ENCODE measurements around the gene DLEC1. TPM values are rescaled to one million over a fixed set of nuclear protein-coding genes. Genes with fewer than 3 reads are reported as not detected.
A peak's percentile ranks its signal among the peaks of the same experiment; 100 is the strongest.

DLEC1 gene
- polyA plus RNA-seq, 1 donor from 2014 or later: 0.25 TPM

DNA sequence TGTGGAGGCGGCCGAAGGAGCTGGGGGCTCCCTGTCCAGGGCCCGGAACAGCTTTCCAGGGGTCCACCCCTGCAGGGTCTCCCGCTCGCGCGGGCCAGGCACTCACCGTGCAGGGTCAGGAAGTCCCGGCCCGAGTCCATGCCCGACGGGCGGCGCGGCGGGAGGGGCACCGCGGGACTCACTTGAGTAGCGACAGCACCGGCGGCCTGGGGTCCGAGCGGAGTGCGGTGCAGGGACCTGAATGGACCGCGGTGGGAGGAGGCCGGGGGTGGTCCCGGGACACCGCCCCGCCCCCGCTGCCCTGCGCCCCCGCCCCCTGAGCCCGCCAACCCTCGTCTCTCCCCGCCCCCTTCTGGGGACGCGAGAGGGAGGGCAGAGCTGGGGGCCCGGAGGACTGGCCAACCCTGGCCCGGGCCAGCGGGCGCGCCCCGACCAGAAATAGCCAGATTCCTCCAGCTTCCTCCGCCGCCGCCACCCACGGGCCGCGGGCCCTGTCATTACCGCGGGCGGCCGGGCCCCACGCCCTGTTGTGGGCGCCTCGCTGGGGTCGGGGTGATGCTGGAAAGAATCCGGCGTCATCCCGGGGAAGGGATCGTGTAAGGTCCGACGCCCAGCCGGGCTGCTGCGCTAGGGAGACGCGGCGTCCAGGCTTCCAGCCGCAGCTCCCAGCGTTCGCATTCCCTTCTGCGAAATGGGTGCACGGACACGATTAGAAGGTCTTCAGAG is 9.4 kb upstream of the DLEC1 start, which contains the start of gene PLCD1:
PLCD1 (minus strand) TSS at position 243 of the 726 bp plus-strand sequence; CDS start at position 140, 103 bp downstream.
- Histone ChIP-seq H2AFZ (ENCODE audit: low read depth, low read length) (no peak within 1 kb of the TSS), H3K4me2 (ENCODE audit: low read length) (no peak within 1 kb of the TSS), H3K27me3 (ENCODE audit: insufficient read depth, low read depth, low read length) (peaks cover 24% of the 10 kb centered on the region), H3K4me3 (ENCODE audit: low read length) (peak within 1 kb of the TSS; percentile 61), H3K27ac (ENCODE audit: low read length) (no peak within 1 kb of the TSS), H4K20me1 (ENCODE audit: insufficient read depth) (no peaks in the 10 kb centered on the region), H3K9me2 (ENCODE audit: insufficient read depth, low read length) (no peaks in the 10 kb centered on the region), H3K79me2 (replicated peaks; ENCODE audit: insufficient read depth, low read length) (no peaks in the 10 kb centered on the region), H3K9ac (ENCODE audit: low read length) (peak within 1 kb of the TSS; percentile 29), H3K9me3 (ENCODE audit: low read length) (no peaks in the 10 kb centered on the region), H3K36me3 (ENCODE audit: insufficient read depth, low read length) (no peaks in the 10 kb centered on the region), H3F3A (ENCODE audit: insufficient read depth, low read length, poor library complexity, severe bottlenecking) (no peaks in the 10 kb centered on the region)
- no peak for TF ChIP-seq MXI1 (conservative IDR thresholded peaks at IDR 0.05; ENCODE audit: poor library complexity, severe bottlenecking)
- TF ChIP-seq, protein P1, sequence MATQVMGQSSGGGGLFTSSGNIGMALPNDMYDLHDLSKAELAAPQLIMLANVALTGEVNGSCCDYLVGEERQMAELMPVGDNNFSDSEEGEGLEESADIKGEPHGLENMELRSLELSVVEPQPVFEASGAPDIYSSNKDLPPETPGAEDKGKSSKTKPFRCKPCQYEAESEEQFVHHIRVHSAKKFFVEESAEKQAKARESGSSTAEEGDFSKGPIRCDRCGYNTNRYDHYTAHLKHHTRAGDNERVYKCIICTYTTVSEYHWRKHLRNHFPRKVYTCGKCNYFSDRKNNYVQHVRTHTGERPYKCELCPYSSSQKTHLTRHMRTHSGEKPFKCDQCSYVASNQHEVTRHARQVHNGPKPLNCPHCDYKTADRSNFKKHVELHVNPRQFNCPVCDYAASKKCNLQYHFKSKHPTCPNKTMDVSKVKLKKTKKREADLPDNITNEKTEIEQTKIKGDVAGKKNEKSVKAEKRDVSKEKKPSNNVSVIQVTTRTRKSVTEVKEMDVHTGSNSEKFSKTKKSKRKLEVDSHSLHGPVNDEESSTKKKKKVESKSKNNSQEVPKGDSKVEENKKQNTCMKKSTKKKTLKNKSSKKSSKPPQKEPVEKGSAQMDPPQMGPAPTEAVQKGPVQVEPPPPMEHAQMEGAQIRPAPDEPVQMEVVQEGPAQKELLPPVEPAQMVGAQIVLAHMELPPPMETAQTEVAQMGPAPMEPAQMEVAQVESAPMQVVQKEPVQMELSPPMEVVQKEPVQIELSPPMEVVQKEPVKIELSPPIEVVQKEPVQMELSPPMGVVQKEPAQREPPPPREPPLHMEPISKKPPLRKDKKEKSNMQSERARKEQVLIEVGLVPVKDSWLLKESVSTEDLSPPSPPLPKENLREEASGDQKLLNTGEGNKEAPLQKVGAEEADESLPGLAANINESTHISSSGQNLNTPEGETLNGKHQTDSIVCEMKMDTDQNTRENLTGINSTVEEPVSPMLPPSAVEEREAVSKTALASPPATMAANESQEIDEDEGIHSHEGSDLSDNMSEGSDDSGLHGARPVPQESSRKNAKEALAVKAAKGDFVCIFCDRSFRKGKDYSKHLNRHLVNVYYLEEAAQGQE (IDR thresholded peaks at IDR 0.05; ENCODE audit: borderline replicate concordance): no peak
- no peak for TF ChIP-seq EZH2 (IDR thresholded peaks at IDR 0.05; ENCODE audit: borderline replicate concordance, insufficient read depth, low read length, poor library complexity, severe bottlenecking)
- TF ChIP-seq, protein P2, sequence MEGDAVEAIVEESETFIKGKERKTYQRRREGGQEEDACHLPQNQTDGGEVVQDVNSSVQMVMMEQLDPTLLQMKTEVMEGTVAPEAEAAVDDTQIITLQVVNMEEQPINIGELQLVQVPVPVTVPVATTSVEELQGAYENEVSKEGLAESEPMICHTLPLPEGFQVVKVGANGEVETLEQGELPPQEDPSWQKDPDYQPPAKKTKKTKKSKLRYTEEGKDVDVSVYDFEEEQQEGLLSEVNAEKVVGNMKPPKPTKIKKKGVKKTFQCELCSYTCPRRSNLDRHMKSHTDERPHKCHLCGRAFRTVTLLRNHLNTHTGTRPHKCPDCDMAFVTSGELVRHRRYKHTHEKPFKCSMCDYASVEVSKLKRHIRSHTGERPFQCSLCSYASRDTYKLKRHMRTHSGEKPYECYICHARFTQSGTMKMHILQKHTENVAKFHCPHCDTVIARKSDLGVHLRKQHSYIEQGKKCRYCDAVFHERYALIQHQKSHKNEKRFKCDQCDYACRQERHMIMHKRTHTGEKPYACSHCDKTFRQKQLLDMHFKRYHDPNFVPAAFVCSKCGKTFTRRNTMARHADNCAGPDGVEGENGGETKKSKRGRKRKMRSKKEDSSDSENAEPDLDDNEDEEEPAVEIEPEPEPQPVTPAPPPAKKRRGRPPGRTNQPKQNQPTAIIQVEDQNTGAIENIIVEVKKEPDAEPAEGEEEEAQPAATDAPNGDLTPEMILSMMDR (IDR thresholded peaks at IDR 0.05; ENCODE audit: poor library complexity, severe bottlenecking): no peak
- TF ChIP-seq EP300 (conservative IDR thresholded peaks at IDR 0.05; ENCODE audit: poor library complexity, severe bottlenecking): no peak
- no peak for TF ChIP-seq TAF1 (IDR thresholded peaks at IDR 0.05; ENCODE audit: low read depth)
- no peak for TF ChIP-seq RAD21 (conservative IDR thresholded peaks at IDR 0.05)
- TF ChIP-seq SMC3 (conservative IDR thresholded peaks at IDR 0.05; ENCODE audit: poor library complexity): no peak
- TF ChIP-seq POLR2AphosphoS5 (IDR thresholded peaks at IDR 0.05): no peak

DNA sequence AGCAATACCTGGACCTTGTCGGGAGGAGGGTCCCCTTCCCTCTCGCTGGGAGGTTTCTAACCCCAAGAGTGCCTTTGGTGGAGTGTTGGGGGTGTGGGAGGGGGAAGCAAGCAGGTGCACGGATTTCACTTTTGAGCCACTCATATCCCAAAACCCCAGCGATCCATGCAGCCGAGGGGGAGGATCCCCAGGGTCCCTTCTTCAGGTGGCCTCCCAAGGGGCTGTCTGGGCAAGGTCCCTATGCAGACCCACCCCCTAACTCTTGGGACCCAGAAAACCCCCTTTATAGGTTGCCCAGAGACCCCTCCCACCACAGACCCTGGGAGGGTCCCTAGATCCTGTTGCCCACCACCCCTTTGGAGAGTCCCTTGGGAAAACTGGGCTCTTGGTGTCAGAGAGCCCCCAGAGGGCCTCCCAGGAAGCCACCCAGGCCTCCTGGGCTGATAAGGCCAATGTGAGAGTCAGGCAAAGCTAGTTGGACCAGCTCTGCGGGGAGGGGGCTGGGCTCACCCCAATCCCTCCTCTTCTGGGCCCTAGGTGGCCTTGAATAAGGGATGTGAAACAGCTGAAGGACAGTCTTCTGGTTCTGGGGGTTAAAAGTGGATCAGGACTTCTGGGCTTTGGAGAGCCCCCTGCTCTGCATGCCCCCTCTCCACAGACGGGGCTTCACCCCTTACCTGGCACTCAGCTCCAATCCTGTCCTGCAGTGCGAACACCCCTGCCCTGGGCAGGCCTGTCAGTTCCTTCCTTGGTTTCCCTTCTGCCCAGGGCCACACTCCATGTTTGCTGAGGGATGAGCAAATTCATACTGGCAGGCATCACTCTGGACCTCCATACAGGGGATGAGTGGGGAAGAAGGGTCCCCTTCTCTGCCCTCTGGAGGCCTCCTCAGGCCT is 8.6 kb upstream of the DLEC1 start:
- H4K20me1 ChIP-seq (ENCODE audit: insufficient read depth): no peaks in the 10 kb centered on the region
- H3K9me2 ChIP-seq (ENCODE audit: insufficient read depth, low read length): no peaks in the 10 kb centered on the region
- no peak overlapping the region for H2AFZ ChIP-seq (ENCODE audit: low read depth, low read length)
- H3K79me2 ChIP-seq (replicated peaks; ENCODE audit: insufficient read depth, low read length): no peaks in the 10 kb centered on the region
- H3F3A ChIP-seq (ENCODE audit: insufficient read depth, low read length, poor library complexity, severe bottlenecking): no peaks in the 10 kb centered on the region
- peak overlapping the region; percentile 61 for H3K4me3 ChIP-seq (ENCODE audit: low read length)
- H3K4me2 ChIP-seq (ENCODE audit: low read length): no peak overlapping the region
- H3K27ac ChIP-seq (ENCODE audit: low read length): no peak overlapping the region
- H3K36me3 ChIP-seq (ENCODE audit: insufficient read depth, low read length): no peaks in the 10 kb centered on the region
- H3K9me3 ChIP-seq (ENCODE audit: low read length): no peaks in the 10 kb centered on the region
- H3K27me3 ChIP-seq (ENCODE audit: insufficient read depth, low read depth, low read length): peaks cover 24% of the 10 kb centered on the region
- TF ChIP-seq TAF1 (IDR thresholded peaks at IDR 0.05; ENCODE audit: low read depth): no peak
- no peak for TF ChIP-seq RAD21 (conservative IDR thresholded peaks at IDR 0.05)
- no peak for TF ChIP-seq POLR2AphosphoS5 (IDR thresholded peaks at IDR 0.05)
- TF ChIP-seq, protein P2 (IDR thresholded peaks at IDR 0.05; ENCODE audit: poor library complexity, severe bottlenecking): no peak
- TF ChIP-seq EP300 (conservative IDR thresholded peaks at IDR 0.05; ENCODE audit: poor library complexity, severe bottlenecking): no peak
- TF ChIP-seq MXI1 (conservative IDR thresholded peaks at IDR 0.05; ENCODE audit: poor library complexity, severe bottlenecking): no peak
- TF ChIP-seq SMC3 (conservative IDR thresholded peaks at IDR 0.05; ENCODE audit: poor library complexity): no peak
- TF ChIP-seq EZH2 (IDR thresholded peaks at IDR 0.05; ENCODE audit: borderline replicate concordance, insufficient read depth, low read length, poor library complexity, severe bottlenecking): no peak
- TF ChIP-seq, protein P1 (IDR thresholded peaks at IDR 0.05; ENCODE audit: borderline replicate concordance): no peak
- peak overlapping the region; percentile 29 for H3K9ac ChIP-seq (ENCODE audit: low read length)
